CD14-positive monocyte (primary cell): ENCODE results near the gene RFFL. TPM values are rescaled to one million over a fixed set of nuclear protein-coding genes. Genes with fewer than 3 reads are reported as not detected.

ENCODE experiments used
- DNase-seq, 3 donors: peaks; one replicate each; pipeline ENCODE4 v3.0.0-alpha.2; 2011 to 2022
- H2AFZ ChIP-seq: 2 replicates; pipeline ENCODE4 v1.6.0; 2012; ENCODE audit warnings: mild to moderate bottlenecking, low read depth, low read length, inconsistent platforms; ENCODE audit not compliant: insufficient read depth, poor library complexity, severe bottlenecking
- H3K27ac ChIP-seq, 2 donors: 1 replicate in 1 of 2; 2 replicates in 1 of 2; pipeline ENCODE4 v1.5.1; 2012 to 2013; ENCODE audit warnings: low read length in 2 of 2, control low read depth in 1 of 2, inconsistent platforms in 1 of 2, low read depth in 1 of 2, mild to moderate bottlenecking in 1 of 2
- H3K27me3 ChIP-seq, 2 donors: one replicate each; pipeline versions ENCODE4 v1.6.0 to v1.6.1; 2011 to 2013; ENCODE audit warnings: low read length in 2 of 2; ENCODE audit not compliant: control insufficient read depth in 2 of 2, insufficient read depth in 2 of 2
- H3K36me3 ChIP-seq, 2 donors: replicated peaks in 1 of 2; 1 replicate in 1 of 2; 2 replicates in 1 of 2; pipeline versions ENCODE4 v1.5.1 to v1.6.1; 2012 to 2013; ENCODE audit warnings: low read length in 2 of 2, control low read depth in 1 of 2, inconsistent platforms in 1 of 2, mild to moderate bottlenecking in 1 of 2; ENCODE audit not compliant: insufficient read depth in 2 of 2, control insufficient read depth in 1 of 2
- H3K4me1 ChIP-seq, 2 donors: 1 replicate in 1 of 2; 2 replicates in 1 of 2; pipeline versions ENCODE4 v1.5.1 to v1.6.1; 2012 to 2013; ENCODE audit warnings: low read length in 2 of 2, control low read depth in 1 of 2, inconsistent platforms in 1 of 2, mild to moderate bottlenecking in 1 of 2, moderate library complexity in 1 of 2; ENCODE audit not compliant: insufficient read depth in 2 of 2, control insufficient read depth in 1 of 2
- H3K4me2 ChIP-seq: replicated peaks from 2 replicates; pipeline ENCODE3; 2012; ENCODE audit warnings: low read length, moderate library complexity, mild to moderate bottlenecking; ENCODE audit not compliant: poor library complexity, severe bottlenecking; ENCODE audit errors: extremely low read depth
- H3K4me3 ChIP-seq, 3 experiments: fragments of 200-600 bp in 1 of 3; sonication (generic) in 1 of 3; replicated peaks in 1 of 3; 1 replicate in 2 of 3; 2 replicates in 1 of 3; pipeline ENCODE4 v1.5.1; 2011 to 2013; ENCODE audit warnings: low read length in 3 of 3, mild to moderate bottlenecking in 3 of 3, control low read depth in 2 of 3, low read depth in 2 of 3, inconsistent platforms in 1 of 3, moderate library complexity in 1 of 3
- H3K79me2 ChIP-seq: 2 replicates; pipeline ENCODE4 v1.6.0; 2012; ENCODE audit warnings: mild to moderate bottlenecking, control low read depth, inconsistent platforms, low read length, moderate library complexity; ENCODE audit not compliant: insufficient read depth
- H3K9ac ChIP-seq: 2 replicates; pipeline ENCODE4 v1.6.0; 2017; ENCODE audit warnings: low read length, mild to moderate bottlenecking; ENCODE audit not compliant: insufficient read depth, poor library complexity, severe bottlenecking
- H3K9me3 ChIP-seq, 2 donors: replicated peaks in 1 of 2; 1 replicate in 1 of 2; 2 replicates in 1 of 2; pipeline versions ENCODE4 v1.5.1 to v1.6.1; 2012 to 2013; ENCODE audit warnings: low read length in 2 of 2, control low read depth in 1 of 2; ENCODE audit not compliant: control insufficient read depth in 1 of 2, insufficient read depth in 1 of 2
- H4K20me1 ChIP-seq: 2 replicates; pipeline ENCODE4 v1.6.0; 2012; ENCODE audit warnings: mild to moderate bottlenecking, low read length, control low read depth, moderate library complexity; ENCODE audit not compliant: insufficient read depth
- H3K27ac Mint-ChIP-seq, 7 donors: one replicate each; pipeline ENCODE4 v1.8.0; 2020; ENCODE audit warnings: mild to moderate bottlenecking in 7 of 7, mixed read lengths in 7 of 7, moderate library complexity in 6 of 7, inconsistent platforms in 2 of 7
- H3K27me3 Mint-ChIP-seq, 3 donors: one replicate each; pipeline ENCODE4 v1.8.0; 2021 to 2022; ENCODE audit warnings: low read depth in 3 of 3, mild to moderate bottlenecking in 3 of 3, mixed read lengths in 3 of 3, moderate library complexity in 3 of 3, inconsistent platforms in 1 of 3
- H3K36me3 Mint-ChIP-seq, 2 donors: one replicate each; pipeline ENCODE4 v1.8.0; 2020; ENCODE audit warnings: mixed read lengths in 2 of 2, inconsistent platforms in 1 of 2, mild to moderate bottlenecking in 1 of 2
- H3K4me1 Mint-ChIP-seq: one replicate; pipeline ENCODE4 v1.8.0; 2020; ENCODE audit warnings: mild to moderate bottlenecking, mixed read lengths
- H3K4me3 Mint-ChIP-seq, 2 donors: one replicate each; pipeline ENCODE4 v1.8.0; 2020; ENCODE audit warnings: mild to moderate bottlenecking in 2 of 2, mixed read lengths in 2 of 2, moderate library complexity in 1 of 2
- H3K9me3 Mint-ChIP-seq, 7 donors: one replicate each; pipeline ENCODE4 v1.8.0; 2020 to 2022; ENCODE audit warnings: mixed read lengths in 7 of 7, mild to moderate bottlenecking in 6 of 7, moderate library complexity in 6 of 7, inconsistent platforms in 2 of 7
- CTCF ChIP-seq: fragments of 200-600 bp; IDR thresholded peaks from one replicate; pipeline ENCODE4 v1.8.0; 2022; ENCODE audit warnings: antibody characterized with exemption, mild to moderate bottlenecking
- WGBS: methylation state at CpG from one replicate; pipeline ENCODE4 v1.1.5; 2013; ENCODE audit warnings: missing lambda C conversion rate; ENCODE audit not compliant: insufficient coverage; 5-methylcytosine and 5-hydroxymethylcytosine counted together
- intact Hi-C, 2 donors: fragments of 100-400 bp; cut with micrococcal nuclease; formaldehyde crosslinking; loops; one replicate each; pipeline versions ENCODE4 v1.15.0 to v1.15.1; 2023
- polyA plus RNA-seq, 3 donors: library from polyadenylated mRNA; depleted of rRNA in 1 of 3; unstranded in 2 of 3; stranded (reverse) in 1 of 3; fragments of 300-500 nt in 2 of 3; fragments of >200 nt in 1 of 3; fragmentation: Illumina TruSeq in 2 of 3; gene quantifications; 1 replicate in 2 of 3; 2 replicates in 1 of 3; pipeline ENCODE4 v1.2.3, GENCODE V29; 2012 to 2021

The RFFL gene
- polyA plus RNA-seq, 3 donors: 16.1 to 25.1 (median 24.7) TPM

- no peaks in the 10 kb centered on the region for H3K79me2 ChIP-seq
- H3K4me1 ChIP-seq: no peaks in the 10 kb centered on the region
- H3K9me3 Mint-ChIP-seq: peaks cover 0 to 2% (median 0%) of the 10 kb centered on the region in 7 donors
- DNase-seq: no peak
- H3K36me3 ChIP-seq: peaks cover 56 to 96% of the 10 kb centered on the region in 2 donors
- no peak overlapping the region for H2AFZ ChIP-seq
- no peak overlapping the region for H3K4me3 Mint-ChIP-seq
- H3K27me3 Mint-ChIP-seq: no peaks in the 10 kb centered on the region
- H4K20me1 ChIP-seq: no peaks in the 10 kb centered on the region
- H3K36me3 Mint-ChIP-seq: peaks cover 66 to 84% of the 10 kb centered on the region in 2 donors
- intact Hi-C loops: loop anchor here in 1 of 2 donors (5.0 kb wide), 1 partner anchor 104 kb away; no protein-coding TSS in a partner anchor
- no peak overlapping the region for H3K4me2 ChIP-seq
- H3K9ac ChIP-seq: no peak overlapping the region
- peak overlapping the region in 3 of 7 donors; percentile 30 to 84 (median 76) for H3K27ac Mint-ChIP-seq
- H3K27ac ChIP-seq: no peak overlapping the region
- no peaks in the 10 kb centered on the region for H3K9me3 ChIP-seq
- no peaks in the 10 kb centered on the region for H3K27me3 ChIP-seq
- WGBS: 100% methylated on average over 1 of the region's 4 CpGs
- H3K4me1 Mint-ChIP-seq: no peaks in the 10 kb centered on the region
- no peak for TF ChIP-seq CTCF
- H3K4me3 ChIP-seq: no peak overlapping the region
Observed at GRCh38 chr17:35003778-35004177, 59.7 kb downstream of the RFFL start.

- Mint-ChIP-seq H3K27ac (peak overlapping the region in 6 of 7 donors; percentile 30 to 84 (median 68)), H3K36me3 (peaks cover 61 to 77% of the 10 kb centered on the region in 2 donors)
- no peak for DNase-seq
Observed at GRCh38 chr17:35002876-35003551, 60.5 kb downstream of the RFFL start.

More at GRCh38 chr17:35002876-35003551, 60.5 kb downstream of the RFFL start:
- Histone ChIP-seq H3K4me2 (no peak overlapping the region), H4K20me1 (no peaks in the 10 kb centered on the region), H3K9ac (no peak overlapping the region), H3K4me3 (no peak overlapping the region), H3K4me1 (peaks cover 0 to 1% of the 10 kb centered on the region in 2 donors), H3K9me3 (no peaks in the 10 kb centered on the region), H3K27ac (no peak overlapping the region), H3K27me3 (no peaks in the 10 kb centered on the region), H3K36me3 (peaks cover 53 to 94% of the 10 kb centered on the region in 2 donors), H3K79me2 (no peaks in the 10 kb centered on the region), H2AFZ (no peak overlapping the region)
- WGBS: 93% methylated on average over 15 of the region's 15 CpGs
- no peak for TF ChIP-seq CTCF
- Mint-ChIP-seq H3K9me3 (peaks cover 0 to 2% (median 0%) of the 10 kb centered on the region in 7 donors), H3K4me3 (no peak overlapping the region), H3K27me3 (no peaks in the 10 kb centered on the region), H3K4me1 (peaks cover 4% of the 10 kb centered on the region)
- intact Hi-C loops: loop anchor here in 1 of 2 donors (5.0 kb wide), 1 partner anchor 104 kb away; no protein-coding TSS in a partner anchor
